ENCODE measurements around the gene AP2A2.

GRCh38 chr11:899724-900123 lies 25.9 kb upstream of the AP2A2 start:
- TF ChIP-seq POLR2A (IDR thresholded peaks at IDR 0.05) = no peak
- no peak for TF ChIP-seq CTCF (IDR thresholded peaks at IDR 0.05)

Data from lower leg skin (tissue), 3 donors.